Measurements from ENCODE around the gene SULT2B1.

SULT2B1 gene

GRCh38 chr19:48635263-48635965 lies 83.4 kb downstream of the SULT2B1 start:
- peaks cover 29 to 45% of the 10 kb centered on the region in 2 donors for H3K4me1 ChIP-seq (ENCODE audit: control insufficient read depth in 2 of 2, insufficient read depth in 1 of 2, low read depth in 1 of 2, low read length in 2 of 2)
- peak; percentile 58 for DNase-seq (ENCODE audit: low spot score)
- peak overlapping the region; percentile 83 for H2AFZ ChIP-seq (ENCODE audit: low read length)
- peak overlapping the region; percentile 63 for H3K14ac ChIP-seq (ENCODE audit: low read length)
- peak overlapping the region; percentile 33 for H2AK5ac ChIP-seq (ENCODE audit: low read depth, low read length)
- no peak overlapping the region for H4K91ac ChIP-seq (ENCODE audit: low read depth, low read length, poor library complexity)
- H2BK15ac ChIP-seq (ENCODE audit: low read length) = peak overlapping the region; percentile 70
- peak overlapping the region; percentile 97 for H3K4me2 ChIP-seq (ENCODE audit: insufficient read depth, low read length, poor library complexity, severe bottlenecking)
- WGBS, 2 donors (ENCODE audit: extremely low coverage in 2 of 2, insufficient read length in 2 of 2, insufficient replicate concordance in 1 of 2) = no CpG with 5 or more reads among the region's 67 CpGs
- peak overlapping the region; percentile 83 for H2BK5ac ChIP-seq (ENCODE audit: low read length)
- H2BK120ac ChIP-seq (ENCODE audit: low read depth, low read length) = no peak overlapping the region
- peaks cover 0 to 4% (median 0%) of the 10 kb centered on the region in 3 experiments for H3K27me3 ChIP-seq (ENCODE audit: control insufficient read depth in 3 of 3, insufficient read depth in 3 of 3, low read depth in 1 of 3, low read length in 3 of 3)
- H3K9me3 ChIP-seq (replicated peaks in 1 of 2; ENCODE audit: control insufficient read depth in 2 of 2, insufficient read depth in 1 of 2, low read depth in 1 of 2, low read length in 2 of 2) = peaks cover 0 to 3% of the 10 kb centered on the region in 2 donors
- no peak overlapping the region for H4K8ac ChIP-seq (ENCODE audit: low read depth, low read length)
- no peak overlapping the region for H3K4ac ChIP-seq (ENCODE audit: low read length)
- no peak overlapping the region for H2BK12ac ChIP-seq (ENCODE audit: low read length)
- peak overlapping the region; percentile 71 to 78 for H3K4me3 ChIP-seq (ENCODE audit: low read length in 2 of 2)
- peak overlapping the region; percentile 81 for H3K23ac ChIP-seq (ENCODE audit: low read depth, low read length, poor library complexity)
- peak overlapping the region; percentile 88 for H3K9ac ChIP-seq (ENCODE audit: low read depth, low read length, poor library complexity)
- no peaks in the 10 kb centered on the region for H3K79me1 ChIP-seq (ENCODE audit: low read depth, low read length)
- H3K27ac ChIP-seq (replicated peaks; ENCODE audit: low read length) = peak overlapping the region; percentile 57
- H3K36me3 ChIP-seq (replicated peaks in 1 of 2; ENCODE audit: control insufficient read depth in 2 of 2, insufficient read depth in 2 of 2, low read length in 2 of 2) = peaks cover 8 to 10% of the 10 kb centered on the region in 2 donors
- H3K18ac ChIP-seq (ENCODE audit: low read length) = peak overlapping the region; percentile 93

- Histone ChIP-seq H3K4me3 (ENCODE audit: low read length in 2 of 2) (peak overlapping the region; percentile 71 to 78), H3K4me2 (ENCODE audit: insufficient read depth, low read length, poor library complexity, severe bottlenecking) (peak overlapping the region; percentile 97), H3K27ac (replicated peaks; ENCODE audit: low read length) (no peak overlapping the region), H3K4me1 (ENCODE audit: control insufficient read depth in 2 of 2, insufficient read depth in 1 of 2, low read depth in 1 of 2, low read length in 2 of 2) (peaks cover 21 to 39% of the 10 kb centered on the region in 2 donors), H3K23ac (ENCODE audit: low read depth, low read length, poor library complexity) (peak overlapping the region; percentile 81), H3K9ac (ENCODE audit: low read depth, low read length, poor library complexity) (peak overlapping the region; percentile 88), H3K4ac (ENCODE audit: low read length) (peak overlapping the region; percentile 8), H2BK120ac (ENCODE audit: low read depth, low read length) (no peak overlapping the region), H3K18ac (ENCODE audit: low read length) (peak overlapping the region; percentile 96), H2AK5ac (ENCODE audit: low read depth, low read length) (peak overlapping the region; percentile 60), H3K79me1 (ENCODE audit: low read depth, low read length) (no peaks in the 10 kb centered on the region), H2BK15ac (ENCODE audit: low read length) (peak overlapping the region; percentile 78), H4K91ac (ENCODE audit: low read depth, low read length, poor library complexity) (no peak overlapping the region), H3K14ac (ENCODE audit: low read length) (peak overlapping the region; percentile 63), H3K27me3 (ENCODE audit: control insufficient read depth in 3 of 3, insufficient read depth in 3 of 3, low read depth in 1 of 3, low read length in 3 of 3) (peaks cover 0 to 4% (median 0%) of the 10 kb centered on the region in 3 experiments), H2AFZ (ENCODE audit: low read length) (peak overlapping the region; percentile 83), H3K9me3 (replicated peaks in 1 of 2; ENCODE audit: control insufficient read depth in 2 of 2, insufficient read depth in 1 of 2, low read depth in 1 of 2, low read length in 2 of 2) (peaks cover 0 to 3% of the 10 kb centered on the region in 2 donors), H2BK5ac (ENCODE audit: low read length) (peak overlapping the region; percentile 84), H3K36me3 (replicated peaks in 1 of 2; ENCODE audit: control insufficient read depth in 2 of 2, insufficient read depth in 2 of 2, low read length in 2 of 2) (peaks cover 5 to 10% of the 10 kb centered on the region in 2 donors), H2BK12ac (ENCODE audit: low read length) (no peak overlapping the region), H4K8ac (ENCODE audit: low read depth, low read length) (no peak overlapping the region)
- no CpG with 5 or more reads among the region's 35 CpGs for WGBS, 2 donors (ENCODE audit: extremely low coverage in 2 of 2, insufficient read length in 2 of 2, insufficient replicate concordance in 1 of 2)
- DNase-seq (ENCODE audit: low spot score) = no peak
Observed at GRCh38 chr19:48635966-48636858, 84.2 kb downstream of the SULT2B1 start.

GRCh38 chr19:48636859-48637448 lies 85.0 kb downstream of the SULT2B1 start, which contains the start of gene DBP:
Gene DBP (minus strand): TSS chr19:48637379. CDS start chr19:48636994, 385 bp downstream.
- no peak within 1 kb of the TSS for H2BK120ac ChIP-seq (ENCODE audit: low read depth, low read length)
- no peak within 1 kb of the TSS for H3K14ac ChIP-seq (ENCODE audit: low read length)
- no CpG with 5 or more reads among the region's 40 CpGs for WGBS, 2 donors (ENCODE audit: extremely low coverage in 2 of 2, insufficient read length in 2 of 2, insufficient replicate concordance in 1 of 2)
- peak within 1 kb of the TSS; percentile 77 for H2AFZ ChIP-seq (ENCODE audit: low read length)
- H2BK5ac ChIP-seq (ENCODE audit: low read length) = peak within 1 kb of the TSS; percentile 84
- H3K27ac ChIP-seq (replicated peaks; ENCODE audit: low read length) = peak within 1 kb of the TSS; percentile 89
- H2AK5ac ChIP-seq (ENCODE audit: low read depth, low read length) = peak within 1 kb of the TSS; percentile 60
- no peak for DNase-seq (ENCODE audit: low spot score)
- H3K9ac ChIP-seq (ENCODE audit: low read depth, low read length, poor library complexity) = peak within 1 kb of the TSS; percentile 92
- H3K4ac ChIP-seq (ENCODE audit: low read length) = peak within 1 kb of the TSS; percentile 8
- peaks cover 0 to 4% (median 0%) of the 10 kb centered on the region in 3 experiments for H3K27me3 ChIP-seq (ENCODE audit: control insufficient read depth in 3 of 3, insufficient read depth in 3 of 3, low read depth in 1 of 3, low read length in 3 of 3)
- H3K23ac ChIP-seq (ENCODE audit: low read depth, low read length, poor library complexity) = peak within 1 kb of the TSS; percentile 34
- H4K8ac ChIP-seq (ENCODE audit: low read depth, low read length) = no peak within 1 kb of the TSS
- H3K4me1 ChIP-seq (ENCODE audit: control insufficient read depth in 2 of 2, insufficient read depth in 1 of 2, low read depth in 1 of 2, low read length in 2 of 2) = peaks cover 20 to 36% of the 10 kb centered on the region in 2 donors
- no peak within 1 kb of the TSS for H4K91ac ChIP-seq (ENCODE audit: low read depth, low read length, poor library complexity)
- peak within 1 kb of the TSS; percentile 71 to 78 for H3K4me3 ChIP-seq (ENCODE audit: low read length in 2 of 2)
- H3K18ac ChIP-seq (ENCODE audit: low read length) = peak within 1 kb of the TSS; percentile 96
- peak within 1 kb of the TSS; percentile 80 for H2BK15ac ChIP-seq (ENCODE audit: low read length)
- peaks cover 5 to 9% of the 10 kb centered on the region in 2 donors for H3K36me3 ChIP-seq (replicated peaks in 1 of 2; ENCODE audit: control insufficient read depth in 2 of 2, insufficient read depth in 2 of 2, low read length in 2 of 2)
- H3K9me3 ChIP-seq (replicated peaks in 1 of 2; ENCODE audit: control insufficient read depth in 2 of 2, insufficient read depth in 1 of 2, low read depth in 1 of 2, low read length in 2 of 2) = peaks cover 0 to 3% of the 10 kb centered on the region in 2 donors
- no peaks in the 10 kb centered on the region for H3K79me1 ChIP-seq (ENCODE audit: low read depth, low read length)
- peak within 1 kb of the TSS; percentile 97 for H3K4me2 ChIP-seq (ENCODE audit: insufficient read depth, low read length, poor library complexity, severe bottlenecking)
- H2BK12ac ChIP-seq (ENCODE audit: low read length) = no peak within 1 kb of the TSS
